Endothelial cell of umbilical vein (primary cell): ENCODE measurements around the gene RASD1.

Source experiments
- CTCF ChIP-seq, 2 donors: IDR thresholded peaks; 1 replicate in 1 of 2; 2 replicates in 1 of 2; pipeline ENCODE4 v1.5.1; 2011; ENCODE audit warnings: low read length in 2 of 2, mild to moderate bottlenecking in 2 of 2, moderate library complexity in 2 of 2, control low read depth in 1 of 2, inconsistent platforms in 1 of 2, low read depth in 1 of 2; ENCODE audit not compliant: insufficient read depth in 1 of 2; ENCODE audit errors: extremely low read depth in 1 of 2
- EZH2 ChIP-seq: IDR thresholded peaks from 2 replicates; pipeline ENCODE4 v1.6.1; 2012; ENCODE audit warnings: borderline replicate concordance, low read depth, mild to moderate bottlenecking, moderate library complexity, low read length, inconsistent platforms; ENCODE audit not compliant: severe bottlenecking
- JUN ChIP-seq: IDR thresholded peaks from 2 replicates; pipeline ENCODE4 v1.6.1; 2011; ENCODE audit warnings: borderline replicate concordance, low read depth; ENCODE audit not compliant: insufficient read length, insufficient read depth
- POLR2A ChIP-seq: IDR thresholded peaks from 2 replicates; pipeline ENCODE4 v1.6.1; 2012; ENCODE audit warnings: low read depth, mild to moderate bottlenecking, control low read depth, low read length
- POLR2AphosphoS5 ChIP-seq: IDR thresholded peaks from 2 replicates; pipeline ENCODE4 v1.6.1; 2012; ENCODE audit warnings: low read depth, mild to moderate bottlenecking, control low read depth, low read length, moderate library complexity; ENCODE audit not compliant: insufficient read depth

GRCh38 chr17:17480593-17481148 lies 15.5 kb downstream of the RASD1 start:
- TF ChIP-seq POLR2A (no peak), POLR2AphosphoS5 (no peak), CTCF (IDR thresholded peaks at IDR 0.05; ENCODE audit: extremely low read depth in 1 of 2, insufficient read depth in 1 of 2, low read depth in 1 of 2, low read length in 2 of 2) (no peak), EZH2 (no peak), JUN (no peak)
